ENCODE measurements around the gene MAFB.

The MAFB gene

GRCh38 chr20:40714109-40714508 lies 25.1 kb upstream of the MAFB start:
- no peaks in the 10 kb centered on the region for H3K9me3 Mint-ChIP-seq
- H3K36me3 Mint-ChIP-seq (ENCODE audit: low read depth) = no peaks in the 10 kb centered on the region
- no peak overlapping the region for H3K27ac Mint-ChIP-seq
- no peaks in the 10 kb centered on the region for H3K4me1 Mint-ChIP-seq (ENCODE audit: low read depth)
- H3K4me3 Mint-ChIP-seq = no peak overlapping the region
- H3K27me3 Mint-ChIP-seq (ENCODE audit: low read depth) = peaks cover 5% of the 10 kb centered on the region

DNA sequence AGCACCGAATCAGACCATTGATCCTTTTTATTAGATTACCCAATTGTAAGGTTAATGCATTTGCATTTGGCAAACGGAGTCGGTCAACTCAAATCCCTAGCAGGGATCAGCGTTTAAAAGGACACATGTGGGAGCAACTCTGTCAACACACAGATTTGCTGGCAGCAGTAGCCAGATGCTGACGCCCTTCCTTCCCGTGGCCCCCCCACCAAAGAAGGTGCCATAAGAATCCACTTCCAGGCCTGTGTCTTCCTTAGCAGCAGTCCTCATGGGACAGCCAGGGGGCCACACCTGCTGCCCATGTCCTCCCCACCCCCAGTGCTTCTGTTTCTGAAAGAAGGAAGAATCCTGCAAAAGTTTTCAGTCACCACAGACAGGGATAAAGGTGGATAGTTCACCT lies 24.5 kb upstream of the MAFB start:
- no peaks in the 10 kb centered on the region for H3K9me3 Mint-ChIP-seq
- H3K4me1 Mint-ChIP-seq (ENCODE audit: low read depth) = no peaks in the 10 kb centered on the region
- no peak overlapping the region for H3K27ac Mint-ChIP-seq
- peaks cover 5% of the 10 kb centered on the region for H3K27me3 Mint-ChIP-seq (ENCODE audit: low read depth)
- H3K36me3 Mint-ChIP-seq (ENCODE audit: low read depth) = no peaks in the 10 kb centered on the region
- no peak overlapping the region for H3K4me3 Mint-ChIP-seq

DNA sequence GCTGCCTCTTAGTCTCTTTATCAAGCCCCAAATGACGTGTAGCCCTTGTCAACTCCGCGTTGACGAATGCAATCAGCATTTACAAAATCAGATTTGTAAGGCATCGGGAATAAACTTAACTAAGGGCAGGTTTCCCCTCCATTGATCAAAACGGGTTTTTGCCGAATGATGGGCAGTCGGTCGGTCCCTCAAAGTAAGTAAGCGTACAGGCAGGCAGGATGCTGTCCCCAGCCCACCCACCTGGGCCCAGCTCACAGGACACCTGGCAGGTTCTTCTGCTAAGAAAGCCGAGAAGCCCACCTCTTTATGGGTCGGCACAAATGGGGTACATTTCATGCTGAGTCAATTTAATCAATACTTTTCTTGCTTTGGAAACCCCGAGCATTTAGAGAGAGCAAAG lies 22.0 kb upstream of the MAFB start:
- Mint-ChIP-seq H3K36me3 (ENCODE audit: low read depth) (no peaks in the 10 kb centered on the region), H3K27ac (no peak overlapping the region), H3K4me3 (no peak overlapping the region), H3K9me3 (no peaks in the 10 kb centered on the region), H3K4me1 (ENCODE audit: low read depth) (no peaks in the 10 kb centered on the region), H3K27me3 (ENCODE audit: low read depth) (peaks cover 9% of the 10 kb centered on the region)

- Mint-ChIP-seq H3K27me3 (ENCODE audit: low read depth) (peaks cover 9% of the 10 kb centered on the region), H3K4me3 (no peak overlapping the region), H3K36me3 (ENCODE audit: low read depth) (no peaks in the 10 kb centered on the region), H3K9me3 (no peaks in the 10 kb centered on the region), H3K27ac (no peak overlapping the region), H3K4me1 (ENCODE audit: low read depth) (no peaks in the 10 kb centered on the region)
These were observed 21.6 kb upstream of the MAFB start for GRCh38 chr20:40710603-40711002.

DNA sequence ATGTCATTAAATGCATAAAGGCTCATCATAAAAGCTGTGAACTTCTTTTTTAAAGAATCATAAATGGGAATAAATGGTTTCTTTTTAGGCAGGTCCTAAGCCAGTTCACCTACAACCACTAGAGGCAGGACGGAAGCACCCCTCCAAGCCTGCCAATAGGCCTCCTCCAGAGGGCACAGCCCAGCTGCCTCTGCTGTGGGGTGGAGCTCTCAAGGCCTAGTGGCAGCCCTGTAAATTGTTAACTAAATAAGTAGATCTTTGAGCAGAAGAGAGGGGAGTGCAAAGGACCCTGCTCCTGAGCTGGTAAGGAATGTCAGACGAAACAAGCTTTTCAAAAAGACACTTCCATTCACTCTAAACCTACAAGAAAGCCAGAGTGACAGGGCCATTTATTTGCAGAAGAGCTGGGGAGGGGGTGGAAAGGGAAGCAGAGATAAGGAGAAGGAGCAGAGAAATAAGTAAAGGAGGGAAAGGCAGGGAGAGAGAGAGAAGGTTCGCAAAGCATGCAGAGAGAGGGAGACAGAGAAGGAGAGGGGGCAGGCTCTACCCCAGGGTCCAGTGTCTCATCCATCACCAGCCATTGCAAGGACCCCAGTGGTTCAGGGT lies 18.0 kb upstream of the MAFB start:
- Mint-ChIP-seq H3K4me3 (no peak overlapping the region), H3K36me3 (ENCODE audit: low read depth) (no peaks in the 10 kb centered on the region), H3K27ac (no peak overlapping the region), H3K4me1 (ENCODE audit: low read depth) (no peaks in the 10 kb centered on the region), H3K27me3 (ENCODE audit: low read depth) (peaks cover 17% of the 10 kb centered on the region), H3K9me3 (no peaks in the 10 kb centered on the region)

DNA sequence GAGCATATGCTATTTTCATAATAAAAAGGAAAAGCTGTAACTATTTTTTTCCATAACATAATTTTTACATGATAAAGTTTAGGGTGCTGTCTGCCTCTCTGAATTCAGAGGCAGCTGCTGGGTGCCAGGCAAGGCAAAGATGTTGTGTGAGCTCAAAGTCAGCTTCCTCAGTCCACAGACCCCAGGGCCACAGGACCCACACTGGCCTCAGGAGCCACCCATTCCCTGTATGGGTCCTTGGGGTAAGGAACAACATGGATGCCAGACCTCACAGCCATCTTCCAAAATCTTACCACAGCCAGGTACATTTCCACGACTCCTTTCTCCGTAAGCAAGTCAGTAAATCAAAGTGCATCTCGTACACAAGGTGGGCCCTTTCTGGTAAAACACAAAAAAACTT lies 16.4 kb upstream of the MAFB start:
- Mint-ChIP-seq H3K27ac (no peak overlapping the region), H3K36me3 (ENCODE audit: low read depth) (no peaks in the 10 kb centered on the region), H3K27me3 (ENCODE audit: low read depth) (peaks cover 15% of the 10 kb centered on the region), H3K4me3 (no peak overlapping the region), H3K9me3 (no peaks in the 10 kb centered on the region), H3K4me1 (ENCODE audit: low read depth) (no peaks in the 10 kb centered on the region)

DNA sequence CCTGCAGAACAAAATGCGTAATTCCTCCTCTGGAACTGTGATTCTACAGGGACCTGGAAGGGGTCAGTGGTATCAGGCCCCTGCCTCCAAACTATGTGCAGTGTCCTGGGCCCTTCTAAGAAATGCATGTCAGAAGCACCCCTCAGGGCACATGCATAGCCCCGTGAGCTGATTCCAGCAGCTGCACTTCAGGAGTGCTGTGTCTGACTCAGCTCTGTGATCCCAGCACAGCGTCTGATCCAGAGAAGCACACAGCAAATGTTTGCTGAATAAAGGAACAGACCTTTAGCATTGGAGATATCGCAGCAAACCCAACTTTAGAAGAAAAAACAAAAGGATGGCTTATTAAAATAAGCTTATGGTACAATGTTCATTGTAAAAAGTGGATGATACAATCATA lies 15.8 kb upstream of the MAFB start:
- peaks cover 17% of the 10 kb centered on the region for H3K27me3 Mint-ChIP-seq (ENCODE audit: low read depth)
- H3K4me3 Mint-ChIP-seq = no peak overlapping the region
- no peaks in the 10 kb centered on the region for H3K9me3 Mint-ChIP-seq
- no peaks in the 10 kb centered on the region for H3K36me3 Mint-ChIP-seq (ENCODE audit: low read depth)
- no peak overlapping the region for H3K27ac Mint-ChIP-seq
- no peaks in the 10 kb centered on the region for H3K4me1 Mint-ChIP-seq (ENCODE audit: low read depth)

DNA sequence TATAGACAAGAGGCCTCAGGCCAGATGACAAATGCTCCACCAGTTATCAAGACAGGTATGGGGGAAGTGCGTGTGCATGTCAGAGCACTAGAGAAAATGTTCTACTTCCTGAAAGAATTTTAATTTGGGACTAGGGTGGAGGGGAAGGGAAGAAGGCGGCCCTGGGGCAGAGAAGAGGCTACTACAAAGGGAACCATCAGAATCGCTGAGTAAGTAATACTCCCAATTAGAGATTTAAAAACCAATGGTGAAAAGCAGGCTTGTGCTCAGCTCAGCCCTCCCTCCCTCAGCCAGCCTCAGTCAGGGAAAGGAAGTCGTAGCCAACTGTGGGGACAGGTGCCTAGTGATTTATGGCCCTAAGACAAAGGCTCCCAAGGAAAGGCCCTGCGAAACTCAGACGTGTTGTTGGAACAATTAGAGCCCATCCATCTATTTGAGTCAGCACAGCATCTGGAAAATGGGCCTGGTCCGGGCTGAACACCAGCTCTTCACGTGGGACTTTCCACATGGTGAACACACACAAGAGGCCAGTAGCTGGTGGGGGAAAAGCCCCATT lies 15.0 kb upstream of the MAFB start:
- Mint-ChIP-seq H3K36me3 (ENCODE audit: low read depth) (no peaks in the 10 kb centered on the region), H3K4me3 (no peak overlapping the region), H3K27ac (no peak overlapping the region), H3K27me3 (ENCODE audit: low read depth) (peaks cover 17% of the 10 kb centered on the region), H3K4me1 (ENCODE audit: low read depth) (no peaks in the 10 kb centered on the region), H3K9me3 (no peaks in the 10 kb centered on the region)

GRCh38 chr20:40702504-40702903 lies 13.5 kb upstream of the MAFB start:
- Mint-ChIP-seq H3K4me1 (ENCODE audit: low read depth) (no peaks in the 10 kb centered on the region), H3K36me3 (ENCODE audit: low read depth) (no peaks in the 10 kb centered on the region), H3K27me3 (ENCODE audit: low read depth) (peaks cover 30% of the 10 kb centered on the region), H3K27ac (no peak overlapping the region), H3K9me3 (no peaks in the 10 kb centered on the region), H3K4me3 (no peak overlapping the region)

GRCh38 chr20:40698744-40699143 lies 9.7 kb upstream of the MAFB start:
- H3K36me3 Mint-ChIP-seq (ENCODE audit: low read depth) = no peaks in the 10 kb centered on the region
- no peaks in the 10 kb centered on the region for H3K4me1 Mint-ChIP-seq (ENCODE audit: low read depth)
- no peak overlapping the region for H3K4me3 Mint-ChIP-seq
- no peak overlapping the region for H3K27ac Mint-ChIP-seq
- peaks cover 58% of the 10 kb centered on the region for H3K27me3 Mint-ChIP-seq (ENCODE audit: low read depth)
- no peaks in the 10 kb centered on the region for H3K9me3 Mint-ChIP-seq

DNA sequence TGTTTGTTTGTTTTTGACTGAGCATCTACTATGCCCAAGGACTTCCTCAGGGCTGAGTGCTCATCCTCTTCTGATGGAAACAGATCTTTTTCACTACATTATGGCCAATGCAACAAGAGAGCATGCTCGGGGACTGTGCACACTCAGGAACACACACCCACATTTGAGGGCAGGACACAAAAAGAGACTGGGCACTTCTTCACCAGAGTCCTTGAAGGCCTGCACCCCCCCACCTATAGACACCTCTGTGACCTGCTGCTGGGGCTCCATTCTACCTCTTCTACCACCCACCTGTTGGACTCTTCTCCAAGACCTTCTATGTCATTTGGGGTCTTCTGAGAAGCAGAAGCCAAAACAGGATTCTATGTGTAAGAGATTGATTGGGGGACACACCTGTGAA lies 9.2 kb upstream of the MAFB start:
- H3K36me3 Mint-ChIP-seq (ENCODE audit: low read depth) = no peaks in the 10 kb centered on the region
- H3K4me3 Mint-ChIP-seq = no peak overlapping the region
- H3K4me1 Mint-ChIP-seq (ENCODE audit: low read depth) = no peaks in the 10 kb centered on the region
- H3K9me3 Mint-ChIP-seq = no peaks in the 10 kb centered on the region
- no peak overlapping the region for H3K27ac Mint-ChIP-seq
- peaks cover 58% of the 10 kb centered on the region for H3K27me3 Mint-ChIP-seq (ENCODE audit: low read depth)

DNA sequence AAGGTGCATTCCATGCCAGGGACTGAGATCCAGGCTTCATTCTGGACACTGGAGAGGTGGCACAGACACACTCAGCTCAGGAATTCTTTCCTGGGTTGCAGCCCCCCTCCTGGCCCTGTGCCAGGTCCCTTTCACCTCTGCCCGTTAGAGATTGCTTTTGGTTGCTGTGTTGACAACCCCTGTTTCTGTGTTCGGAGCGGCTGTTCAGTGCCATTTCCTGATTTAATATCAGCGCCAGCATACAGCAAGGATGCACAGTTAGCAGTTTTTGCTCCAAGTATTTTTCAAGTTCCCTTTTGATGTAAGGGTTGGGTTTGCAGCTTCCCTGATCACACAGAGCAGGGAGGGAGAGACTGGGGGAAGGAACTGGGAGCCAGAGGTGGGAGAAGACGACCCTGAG lies 8.5 kb upstream of the MAFB start:
- no peaks in the 10 kb centered on the region for H3K9me3 Mint-ChIP-seq
- no peak overlapping the region for H3K4me3 Mint-ChIP-seq
- peaks cover 62% of the 10 kb centered on the region for H3K27me3 Mint-ChIP-seq (ENCODE audit: low read depth)
- H3K27ac Mint-ChIP-seq = no peak overlapping the region
- no peaks in the 10 kb centered on the region for H3K36me3 Mint-ChIP-seq (ENCODE audit: low read depth)
- no peaks in the 10 kb centered on the region for H3K4me1 Mint-ChIP-seq (ENCODE audit: low read depth)

GRCh38 chr20:40695214-40695613 lies 6.2 kb upstream of the MAFB start:
- peaks cover 84% of the 10 kb centered on the region for H3K27me3 Mint-ChIP-seq (ENCODE audit: low read depth)
- no peaks in the 10 kb centered on the region for H3K36me3 Mint-ChIP-seq (ENCODE audit: low read depth)
- H3K4me1 Mint-ChIP-seq (ENCODE audit: low read depth) = peaks cover 1% of the 10 kb centered on the region
- no peak overlapping the region for H3K4me3 Mint-ChIP-seq
- H3K27ac Mint-ChIP-seq = no peak overlapping the region
- H3K9me3 Mint-ChIP-seq = no peaks in the 10 kb centered on the region

DNA sequence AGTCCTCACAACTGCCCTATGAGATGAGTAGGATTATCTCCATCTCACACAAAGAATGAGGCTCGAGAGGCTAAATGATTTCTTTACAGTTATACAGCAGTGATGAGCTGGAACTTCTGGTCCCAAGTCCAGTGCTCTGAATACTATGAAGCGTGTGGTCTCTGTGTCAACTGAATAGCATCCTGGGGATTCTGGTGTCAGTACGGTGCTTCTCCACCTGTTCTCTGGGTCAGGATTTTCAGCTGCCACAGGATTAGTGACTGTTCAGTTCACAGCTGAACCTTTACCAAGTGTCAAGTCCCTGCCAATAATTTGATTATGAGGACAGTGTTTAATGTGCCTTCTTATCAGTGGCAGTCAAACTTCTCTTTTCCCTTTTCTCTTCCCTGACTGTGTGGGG lies 5.2 kb upstream of the MAFB start:
- Mint-ChIP-seq H3K9me3 (no peaks in the 10 kb centered on the region), H3K36me3 (ENCODE audit: low read depth) (no peaks in the 10 kb centered on the region), H3K27me3 (ENCODE audit: low read depth) (peaks cover 90% of the 10 kb centered on the region), H3K4me1 (ENCODE audit: low read depth) (peaks cover 1% of the 10 kb centered on the region), H3K27ac (no peak overlapping the region), H3K4me3 (no peak overlapping the region)

- H3K4me3 Mint-ChIP-seq = no peak overlapping the region
- no peaks in the 10 kb centered on the region for H3K9me3 Mint-ChIP-seq
- peaks cover 86% of the 10 kb centered on the region for H3K27me3 Mint-ChIP-seq (ENCODE audit: low read depth)
- no peak overlapping the region for H3K27ac Mint-ChIP-seq
- peaks cover 1% of the 10 kb centered on the region for H3K4me1 Mint-ChIP-seq (ENCODE audit: low read depth)
- H3K36me3 Mint-ChIP-seq (ENCODE audit: low read depth) = no peaks in the 10 kb centered on the region
These were observed 3.4 kb upstream of the MAFB start for GRCh38 chr20:40692240-40693011.

Measured in T-helper 1 cell treated with Interleukin-12 subunit alpha and Interleukin-12 subunit beta and Interleukin-4 antibody, amounts not matched to agents 30 μg/mL and 1 μg/mL, for 36 hours (primary cell).